ENCODE data around the gene MED20.

The MED20 gene

GRCh38 chr6:41901882-41902519 is 18.9 kb downstream of the MED20 start:
- no peak for DNase-seq

GRCh38 chr6:41900861-41901260 is 20.1 kb downstream of the MED20 start:
- DNase-seq, result no peak

- no peak for DNase-seq
Observed at GRCh38 chr6:41896281-41896680, 24.7 kb downstream of the MED20 start.

GRCh38 chr6:41895300-41896233 is 25.4 kb downstream of the MED20 start, which contains the start of gene USP49:
USP49 (minus strand) TSS chr6:41895375; CDS start chr6:41806983, 88,392 bp downstream.
- DNase-seq, result peak; percentile 73

GRCh38 chr6:41894366-41895299 is 26.3 kb downstream of the MED20 start:
- DNase-seq, result no peak

GRCh38 chr6:41892921-41893564 is 27.9 kb downstream of the MED20 start:
- DNase-seq, result no peak

GRCh38 chr6:41887331-41887751 is 33.6 kb downstream of the MED20 start:
- DNase-seq, result peak; percentile 25

DNA sequence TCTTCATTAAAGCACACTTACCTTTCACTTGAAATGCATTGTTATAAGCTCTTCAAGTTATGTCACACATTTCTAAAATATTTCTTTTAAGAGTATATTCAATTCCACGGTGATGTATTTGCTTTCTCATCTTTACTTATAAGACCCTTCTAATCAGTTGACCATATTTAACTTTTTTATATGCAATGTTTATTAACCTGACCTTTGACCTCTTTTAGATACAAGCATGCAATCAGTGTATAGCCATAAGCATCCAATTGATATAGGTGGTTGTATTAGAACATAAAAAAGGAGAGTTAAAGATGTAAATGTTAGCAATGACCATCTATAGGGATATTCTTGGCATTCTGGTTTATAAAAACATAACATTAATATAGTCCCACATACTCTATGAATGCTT is 35.0 kb downstream of the MED20 start:
- DNase-seq, result no peak

- no peak for DNase-seq
Observed at GRCh38 chr6:41884957-41885356, 36.0 kb downstream of the MED20 start.

DNA sequence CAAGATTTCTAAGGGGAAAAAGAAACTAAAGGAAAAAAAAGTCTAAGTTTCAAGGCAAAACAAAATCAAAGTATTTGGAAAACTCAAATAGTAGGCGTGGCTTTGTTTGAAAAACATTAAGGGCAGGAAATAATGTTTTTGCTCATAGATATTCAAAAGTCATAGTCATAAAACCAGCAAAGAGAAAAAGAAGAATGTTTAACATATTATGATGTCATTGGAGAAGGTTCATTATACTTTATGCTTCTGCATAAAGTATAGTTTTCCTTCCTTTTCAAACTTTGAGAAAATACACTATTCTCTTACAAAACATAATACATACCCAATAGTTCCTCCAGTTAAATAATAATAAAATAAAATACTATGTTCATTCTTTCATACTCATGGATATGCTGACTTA is 39.4 kb downstream of the MED20 start:
- DNase-seq, result no peak

GRCh38 chr6:41878961-41879405 is 42.0 kb downstream of the MED20 start:
- DNase-seq, result peak; percentile 53

GRCh38 chr6:41878246-41878645 is 42.7 kb downstream of the MED20 start:
- DNase-seq, result peak; percentile 64

- no peak for DNase-seq
Observed at GRCh38 chr6:41877051-41877680, 43.8 kb downstream of the MED20 start.

DNA sequence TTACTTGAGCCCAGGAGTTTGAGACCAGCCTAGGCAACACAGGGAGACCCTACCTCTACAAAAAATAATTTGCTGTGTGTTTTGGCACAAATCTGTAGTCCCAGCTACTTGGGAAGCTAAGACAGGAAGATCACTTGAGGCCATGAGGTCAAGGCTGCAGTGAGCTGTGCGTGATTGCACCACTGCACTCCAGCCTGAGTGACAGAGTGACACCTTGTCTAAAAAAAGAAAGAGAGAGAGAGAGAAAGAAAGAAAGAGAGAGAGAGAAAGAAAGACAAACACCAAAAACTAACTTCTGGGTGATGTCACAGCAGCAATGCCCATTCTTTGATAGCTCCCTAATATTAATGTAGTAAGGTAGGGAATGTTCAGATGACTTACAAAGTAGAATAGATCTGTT is 46.2 kb downstream of the MED20 start:
- no peak for DNase-seq

DNA sequence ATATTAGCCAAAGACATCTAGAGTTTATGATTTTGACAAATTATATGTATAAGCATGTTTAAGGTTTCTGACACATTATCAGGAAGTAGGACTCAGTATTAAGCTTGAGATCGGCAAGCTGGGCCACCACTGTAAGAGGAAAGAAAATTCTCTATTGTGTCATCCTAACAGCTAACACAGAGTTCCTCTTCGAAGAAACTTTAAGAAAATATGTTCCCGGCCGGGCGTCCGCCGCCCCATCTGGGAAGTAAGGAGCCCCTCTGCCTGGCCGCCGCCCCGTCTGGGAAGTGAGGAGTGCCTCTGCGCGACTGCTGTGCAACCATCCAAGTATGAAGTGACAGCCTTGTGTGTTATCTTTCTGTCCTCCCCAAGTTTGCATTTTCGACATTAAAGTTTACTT is 48.8 kb downstream of the MED20 start:
- no peak for DNase-seq

DNA sequence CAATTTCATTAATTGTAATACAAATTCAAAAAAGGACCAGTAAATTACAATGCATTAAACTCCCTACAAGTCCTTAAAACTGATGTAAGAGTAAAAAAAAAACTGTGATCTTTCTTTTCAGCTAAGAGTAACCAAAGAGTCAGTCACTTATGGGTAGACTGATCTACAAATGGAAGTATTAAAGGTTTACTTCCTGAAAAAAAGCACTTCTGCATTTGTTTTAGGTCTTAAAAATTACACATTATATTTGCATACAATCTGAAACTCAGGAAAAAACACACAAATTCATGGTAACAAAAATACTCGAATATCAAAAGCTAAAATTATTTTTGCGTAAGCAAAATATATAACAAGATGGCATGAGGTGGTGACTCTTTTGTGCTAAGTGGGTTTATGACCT is 49.2 kb downstream of the MED20 start:
- no peak for DNase-seq

DNA sequence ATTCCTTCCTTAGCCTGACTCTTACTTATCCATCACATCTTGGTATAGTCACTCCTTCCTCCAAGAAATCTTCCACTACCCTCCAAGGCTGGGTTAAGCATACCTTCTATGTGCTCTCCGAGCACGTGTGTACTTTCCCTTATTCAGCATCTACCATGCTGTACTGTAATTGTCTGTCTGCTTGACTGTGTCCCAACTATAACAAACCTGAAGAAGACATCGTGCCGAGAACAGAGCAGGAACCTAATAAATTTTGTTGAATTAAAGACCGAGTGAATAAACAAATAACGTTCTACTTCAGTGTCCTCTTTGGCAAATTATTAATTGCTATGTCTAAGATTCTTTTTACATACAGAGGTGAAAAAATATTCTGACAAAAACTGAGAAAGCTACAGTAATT is 61.6 kb downstream of the MED20 start:
- no peak for DNase-seq

DNA sequence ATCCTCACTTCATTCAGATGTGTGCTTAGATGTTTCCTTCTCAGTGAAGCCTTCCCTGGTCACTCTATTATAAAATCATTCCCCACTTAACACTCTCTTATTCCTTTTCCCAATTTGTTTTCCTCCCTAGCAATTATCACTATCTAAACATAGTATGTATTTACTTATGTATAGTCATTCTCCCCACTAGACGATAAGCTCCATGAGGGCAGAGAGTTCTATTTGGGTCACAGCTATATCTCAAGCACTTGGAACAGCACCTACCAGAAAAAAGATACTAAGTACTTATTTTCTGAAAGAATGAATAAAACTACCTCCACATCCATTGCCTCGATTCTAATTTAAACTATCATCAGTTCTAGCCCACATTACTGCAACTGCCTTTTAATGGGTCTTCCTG is 62.2 kb downstream of the MED20 start:
- no peak for DNase-seq

Data from fibroblast of upper back skin (primary cell).